Measurements from ENCODE around the gene CNTFR. TPM values are rescaled to one million over a fixed set of nuclear protein-coding genes. Genes with fewer than 3 reads are reported as not detected.

CNTFR gene
- total and polyA plus RNA-seq, 10 of the 15 experiments (the other 5 are each of a cell fraction or from before 2014, with no cell fraction given) = not detected

DNA sequence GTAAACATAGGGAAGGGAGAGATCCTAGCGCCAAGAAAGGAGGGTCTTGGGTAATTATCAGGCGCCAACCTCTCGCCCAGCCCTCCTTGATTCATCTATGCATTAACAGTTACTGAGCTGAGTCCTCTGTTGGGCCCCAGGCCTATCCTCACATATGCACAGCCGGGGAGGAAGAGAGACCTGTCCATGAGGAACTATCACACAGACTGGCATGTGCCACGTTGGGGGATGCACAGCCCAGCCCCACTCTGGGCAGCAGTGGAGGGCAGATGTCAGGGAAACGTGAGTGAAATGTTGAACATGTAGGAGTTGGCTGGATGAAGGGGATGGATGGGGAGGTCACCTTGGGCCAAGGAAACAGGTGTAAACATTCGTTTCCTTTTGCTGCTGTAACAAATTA, 48.0 kb downstream of the CNTFR start:
- Histone ChIP-seq H3K79me2 (ENCODE audit: control insufficient read depth, insufficient read depth, low read length) (no peaks in the 10 kb centered on the region), H3K4me2 (ENCODE audit: control insufficient read depth, insufficient read depth) (no peak overlapping the region), H3K27me3 (replicated peaks in 1 of 2; ENCODE audit: control insufficient read depth in 2 of 2, insufficient read depth in 2 of 2, low read length in 1 of 2) (peaks cover 9 to 12% of the 10 kb centered on the region in 2 experiments), H3K9me3 (replicated peaks; ENCODE audit: control insufficient read depth, insufficient read depth, low read length) (no peaks in the 10 kb centered on the region; the same call in 2 of the 3 replicates), H3K4me3 (no peak overlapping the region), H3K9ac (ENCODE audit: control insufficient read depth, insufficient read depth, low read length) (no peak overlapping the region), H3K4me1 (ENCODE audit: control insufficient read depth, insufficient read depth, low read length) (no peaks in the 10 kb centered on the region), H3K27ac (ENCODE audit: control insufficient read depth, insufficient read depth) (no peak overlapping the region), H4K20me1 (ENCODE audit: control insufficient read depth, insufficient read depth) (no peaks in the 10 kb centered on the region), H2AFZ (ENCODE audit: control insufficient read depth, low read depth, low read length) (no peak overlapping the region), H3K36me3 (ENCODE audit: control insufficient read depth in 2 of 2, insufficient read depth in 2 of 2, low read length in 1 of 2) (no peaks in the 10 kb centered on the region)
- SMC1A ChIA-PET (ENCODE audit: uncharacterized antibody, unreplicated experiment) = no interaction called here
- RAD21 ChIA-PET (ENCODE audit: unreplicated experiment) = no interaction called here
- no peak for DNase-seq (ENCODE audit: low read depth, low spot score)
- in situ Hi-C loops (cut with MboI) (no loop called here), intact Hi-C loops (cut with micrococcal nuclease; ENCODE audit: unreplicated experiment) (no loop called here)
- no peak for ATAC-seq
- POLR2A ChIA-PET = no interaction called here
- WGBS (ENCODE audit: insufficient coverage, insufficient replicate concordance, low lambda C conversion rate, missing lambda C conversion rate) = 22% methylated on average over 7 of the region's 7 CpGs
- BruUV-seq (replicated peaks) = no TSS peak
- TF ChIP-seq, protein P1, sequence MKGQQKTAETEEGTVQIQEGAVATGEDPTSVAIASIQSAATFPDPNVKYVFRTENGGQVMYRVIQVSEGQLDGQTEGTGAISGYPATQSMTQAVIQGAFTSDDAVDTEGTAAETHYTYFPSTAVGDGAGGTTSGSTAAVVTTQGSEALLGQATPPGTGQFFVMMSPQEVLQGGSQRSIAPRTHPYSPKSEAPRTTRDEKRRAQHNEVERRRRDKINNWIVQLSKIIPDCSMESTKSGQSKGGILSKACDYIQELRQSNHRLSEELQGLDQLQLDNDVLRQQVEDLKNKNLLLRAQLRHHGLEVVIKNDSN (IDR thresholded peaks at IDR 0.05; ENCODE audit: borderline replicate concordance, extremely low read length, insufficient read depth, low read depth, low read length) = no peak
- TF ChIP-seq, protein P2, sequence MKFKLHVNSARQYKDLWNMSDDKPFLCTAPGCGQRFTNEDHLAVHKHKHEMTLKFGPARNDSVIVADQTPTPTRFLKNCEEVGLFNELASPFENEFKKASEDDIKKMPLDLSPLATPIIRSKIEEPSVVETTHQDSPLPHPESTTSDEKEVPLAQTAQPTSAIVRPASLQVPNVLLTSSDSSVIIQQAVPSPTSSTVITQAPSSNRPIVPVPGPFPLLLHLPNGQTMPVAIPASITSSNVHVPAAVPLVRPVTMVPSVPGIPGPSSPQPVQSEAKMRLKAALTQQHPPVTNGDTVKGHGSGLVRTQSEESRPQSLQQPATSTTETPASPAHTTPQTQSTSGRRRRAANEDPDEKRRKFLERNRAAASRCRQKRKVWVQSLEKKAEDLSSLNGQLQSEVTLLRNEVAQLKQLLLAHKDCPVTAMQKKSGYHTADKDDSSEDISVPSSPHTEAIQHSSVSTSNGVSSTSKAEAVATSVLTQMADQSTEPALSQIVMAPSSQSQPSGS (IDR thresholded peaks at IDR 0.05; ENCODE audit: low read length) = no peak
- TF ChIP-seq KLF5 (IDR thresholded peaks at IDR 0.05; ENCODE audit: partially characterized antibody) (no peak), BRCA1 (IDR thresholded peaks at IDR 0.05; ENCODE audit: low read depth, low read length) (no peak), SMAD1 (IDR thresholded peaks at IDR 0.05; ENCODE audit: low read depth, partially characterized antibody) (no peak), RUNX3 (IDR thresholded peaks at IDR 0.05; ENCODE audit: low read length) (no peak), YY1 (IDR thresholded peaks at IDR 0.05; ENCODE audit: low read depth, low read length) (no peak), SPI1 (IDR thresholded peaks at IDR 0.05; ENCODE audit: borderline replicate concordance, insufficient read depth, low read depth, low read length) (no peak), CHD1 (IDR thresholded peaks at IDR 0.05; ENCODE audit: low read depth, low read length) (no peak), IRF4 (IDR thresholded peaks at IDR 0.05; ENCODE audit: low read depth, low read length) (no peak), TBL1XR1 (IDR thresholded peaks at IDR 0.05; ENCODE audit: low read depth, low read length) (no peak), GABPA (IDR thresholded peaks at IDR 0.05; ENCODE audit: low read depth) (no peak)
- TF ChIP-seq, protein P3, sequence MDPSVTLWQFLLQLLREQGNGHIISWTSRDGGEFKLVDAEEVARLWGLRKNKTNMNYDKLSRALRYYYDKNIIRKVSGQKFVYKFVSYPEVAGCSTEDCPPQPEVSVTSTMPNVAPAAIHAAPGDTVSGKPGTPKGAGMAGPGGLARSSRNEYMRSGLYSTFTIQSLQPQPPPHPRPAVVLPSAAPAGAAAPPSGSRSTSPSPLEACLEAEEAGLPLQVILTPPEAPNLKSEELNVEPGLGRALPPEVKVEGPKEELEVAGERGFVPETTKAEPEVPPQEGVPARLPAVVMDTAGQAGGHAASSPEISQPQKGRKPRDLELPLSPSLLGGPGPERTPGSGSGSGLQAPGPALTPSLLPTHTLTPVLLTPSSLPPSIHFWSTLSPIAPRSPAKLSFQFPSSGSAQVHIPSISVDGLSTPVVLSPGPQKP (IDR thresholded peaks at IDR 0.05; ENCODE audit: low read depth, low read length) = no peak
- TF ChIP-seq, protein P4, sequence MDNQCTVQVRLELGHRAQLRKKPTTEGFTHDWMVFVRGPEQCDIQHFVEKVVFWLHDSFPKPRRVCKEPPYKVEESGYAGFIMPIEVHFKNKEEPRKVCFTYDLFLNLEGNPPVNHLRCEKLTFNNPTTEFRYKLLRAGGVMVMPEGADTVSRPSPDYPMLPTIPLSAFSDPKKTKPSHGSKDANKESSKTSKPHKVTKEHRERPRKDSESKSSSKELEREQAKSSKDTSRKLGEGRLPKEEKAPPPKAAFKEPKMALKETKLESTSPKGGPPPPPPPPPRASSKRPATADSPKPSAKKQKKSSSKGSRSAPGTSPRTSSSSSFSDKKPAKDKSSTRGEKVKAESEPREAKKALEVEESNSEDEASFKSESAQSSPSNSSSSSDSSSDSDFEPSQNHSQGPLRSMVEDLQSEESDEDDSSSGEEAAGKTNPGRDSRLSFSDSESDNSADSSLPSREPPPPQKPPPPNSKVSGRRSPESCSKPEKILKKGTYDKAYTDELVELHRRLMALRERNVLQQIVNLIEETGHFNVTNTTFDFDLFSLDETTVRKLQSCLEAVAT (IDR thresholded peaks at IDR 0.05) = no peak
- TF ChIP-seq, protein P5, sequence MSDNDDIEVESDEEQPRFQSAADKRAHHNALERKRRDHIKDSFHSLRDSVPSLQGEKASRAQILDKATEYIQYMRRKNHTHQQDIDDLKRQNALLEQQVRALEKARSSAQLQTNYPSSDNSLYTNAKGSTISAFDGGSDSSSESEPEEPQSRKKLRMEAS (IDR thresholded peaks at IDR 0.05; ENCODE audit: low read depth, low read length) = no peak
- TF ChIP-seq, protein P6, sequence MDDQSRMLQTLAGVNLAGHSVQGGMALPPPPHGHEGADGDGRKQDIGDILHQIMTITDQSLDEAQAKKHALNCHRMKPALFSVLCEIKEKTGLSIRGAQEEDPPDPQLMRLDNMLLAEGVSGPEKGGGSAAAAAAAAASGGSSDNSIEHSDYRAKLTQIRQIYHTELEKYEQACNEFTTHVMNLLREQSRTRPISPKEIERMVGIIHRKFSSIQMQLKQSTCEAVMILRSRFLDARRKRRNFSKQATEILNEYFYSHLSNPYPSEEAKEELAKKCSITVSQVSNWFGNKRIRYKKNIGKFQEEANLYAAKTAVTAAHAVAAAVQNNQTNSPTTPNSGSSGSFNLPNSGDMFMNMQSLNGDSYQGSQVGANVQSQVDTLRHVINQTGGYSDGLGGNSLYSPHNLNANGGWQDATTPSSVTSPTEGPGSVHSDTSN (IDR thresholded peaks at IDR 0.05; ENCODE audit: insufficient replicate concordance, low read depth, low read length) = no peak
- no peak for FAIRE-seq
- CTCF ChIA-PET = no interaction called here
